GM18909 (cell line): ENCODE data around the gene CTPS1.

ENCODE experiments used
- ATAC-seq: cut with Tn5 transposase; IDR thresholded peaks from one replicate; pipeline ENCODE4 v1.9.1; 2021; ENCODE audit warnings: mild to moderate bottlenecking; ENCODE audit not compliant: unreplicated experiment, poor library complexity

The CTPS1 gene

GRCh38 chr1:41056907-41057306 lies 77.4 kb downstream of the CTPS1 start:
- ATAC-seq = no peak
